Skeletal muscle tissue (tissue), 4 donors: ENCODE results near the gene DCLK1. TPM values are rescaled to one million over a fixed set of nuclear protein-coding genes. Genes with fewer than 3 reads are reported as not detected.

Experiments
- H3K27ac ChIP-seq: one replicate; pipeline ENCODE4 v1.7.0; 2013; ENCODE audit warnings: mild to moderate bottlenecking, low read depth, low read length, inconsistent platforms
- H3K27me3 ChIP-seq, 3 donors: one replicate each; pipeline ENCODE4 v1.7.0; 2013; ENCODE audit warnings: low read length in 3 of 3; ENCODE audit not compliant: control insufficient read depth in 3 of 3, insufficient read depth in 3 of 3
- H3K36me3 ChIP-seq, 3 donors: one replicate each; pipeline ENCODE4 v1.7.0; 2013; ENCODE audit warnings: low read length in 3 of 3; ENCODE audit not compliant: control insufficient read depth in 3 of 3, insufficient read depth in 3 of 3
- H3K4me1 ChIP-seq, 3 donors: one replicate each; pipeline ENCODE4 v1.7.0; 2013; ENCODE audit warnings: low read length in 3 of 3, mild to moderate bottlenecking in 3 of 3; ENCODE audit not compliant: control insufficient read depth in 3 of 3, insufficient read depth in 3 of 3
- H3K4me3 ChIP-seq, 3 donors: one replicate each; pipeline ENCODE4 v1.7.0; 2013; ENCODE audit warnings: low read length in 3 of 3
- H3K9ac ChIP-seq, 3 donors: one replicate each; pipeline ENCODE4 v1.7.0; 2013; ENCODE audit warnings: low read length in 3 of 3, mild to moderate bottlenecking in 3 of 3, moderate library complexity in 2 of 3, low read depth in 1 of 3
- H3K9me3 ChIP-seq, 3 donors: one replicate each; pipeline ENCODE4 v1.7.0; 2013; ENCODE audit warnings: low read length in 3 of 3; ENCODE audit not compliant: control insufficient read depth in 3 of 3
- total RNA-seq: library from RNA; depleted of rRNA; stranded (reverse); fragments of >200 nt; gene quantifications from one replicate; pipeline ENCODE4 v1.2.3, GENCODE V29; 2014
- donor health status: Osteomylitis.

The DCLK1 gene
- total RNA-seq, 1 donor from 2014 or later = 92.9 TPM

DNA sequence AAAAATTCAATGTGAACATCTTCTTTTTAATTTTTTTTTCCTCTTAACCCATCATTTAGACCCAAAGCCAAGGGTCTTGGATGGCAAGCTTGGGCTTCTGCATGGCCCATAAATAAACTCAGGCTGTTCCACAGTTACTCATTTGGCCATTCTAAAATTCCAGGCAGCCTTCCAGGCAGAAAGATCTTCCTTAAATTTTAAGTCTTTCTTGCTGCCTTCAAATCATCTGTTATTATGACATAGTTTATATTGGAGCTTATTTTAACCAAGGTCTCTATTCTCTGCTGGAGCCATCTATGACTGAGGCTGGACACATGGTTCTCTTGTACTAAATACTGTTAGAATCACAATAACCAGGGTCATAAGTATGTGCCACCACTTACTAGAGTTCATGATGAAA is 337.4 kb downstream of the DCLK1 start:
- no peak overlapping the region for H3K27ac ChIP-seq

DNA sequence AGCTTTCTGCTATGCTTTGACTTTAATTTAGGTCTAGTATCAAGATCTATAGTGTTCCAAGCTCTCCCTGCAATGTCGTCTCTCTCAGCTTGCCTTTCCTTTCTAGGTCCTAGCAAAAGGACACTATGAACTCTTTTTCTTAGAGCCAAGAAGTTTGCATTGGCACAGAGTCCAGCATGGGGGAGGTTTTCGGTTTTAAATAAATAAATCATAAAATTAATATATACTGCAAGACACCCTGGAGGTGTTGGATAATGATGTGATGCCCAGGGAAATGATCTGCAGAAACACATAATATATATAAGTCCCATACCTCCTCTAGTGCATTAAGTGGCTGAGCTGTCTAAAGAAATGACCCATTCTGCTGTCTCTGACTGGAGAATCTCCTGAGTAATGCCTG is 338.3 kb downstream of the DCLK1 start:
- no peaks in the 10 kb centered on the region for H3K27me3 ChIP-seq
- no peaks in the 10 kb centered on the region for H3K4me1 ChIP-seq
- H3K36me3 ChIP-seq = no peaks in the 10 kb centered on the region
- H3K4me3 ChIP-seq = no peak overlapping the region
- no peaks in the 10 kb centered on the region for H3K9me3 ChIP-seq
- H3K27ac ChIP-seq = no peak overlapping the region
- no peak overlapping the region for H3K9ac ChIP-seq

More for the DNA sequence above, 337.4 kb downstream of the DCLK1 start:
- H3K9me3 ChIP-seq = no peaks in the 10 kb centered on the region
- no peaks in the 10 kb centered on the region for H3K27me3 ChIP-seq
- no peak overlapping the region for H3K4me3 ChIP-seq
- H3K9ac ChIP-seq = no peak overlapping the region
- no peaks in the 10 kb centered on the region for H3K4me1 ChIP-seq
- H3K36me3 ChIP-seq = no peaks in the 10 kb centered on the region

GRCh38 chr13:35792021-35792420 is 339.2 kb downstream of the DCLK1 start:
- no peaks in the 10 kb centered on the region for H3K27me3 ChIP-seq
- no peak overlapping the region for H3K4me3 ChIP-seq
- H3K27ac ChIP-seq = no peak overlapping the region
- no peaks in the 10 kb centered on the region for H3K36me3 ChIP-seq
- H3K9me3 ChIP-seq = no peaks in the 10 kb centered on the region
- H3K4me1 ChIP-seq = no peaks in the 10 kb centered on the region
- H3K9ac ChIP-seq = no peak overlapping the region

GRCh38 chr13:35791184-35791851 is 339.9 kb downstream of the DCLK1 start:
- Histone ChIP-seq H3K27ac (no peak overlapping the region), H3K9me3 (no peaks in the 10 kb centered on the region), H3K9ac (no peak overlapping the region), H3K36me3 (no peaks in the 10 kb centered on the region), H3K4me1 (no peaks in the 10 kb centered on the region), H3K27me3 (no peaks in the 10 kb centered on the region), H3K4me3 (no peak overlapping the region)

GRCh38 chr13:35789335-35790165 is 341.6 kb downstream of the DCLK1 start:
- H3K36me3 ChIP-seq = no peaks in the 10 kb centered on the region
- H3K4me1 ChIP-seq = no peaks in the 10 kb centered on the region
- no peaks in the 10 kb centered on the region for H3K9me3 ChIP-seq
- H3K9ac ChIP-seq = no peak overlapping the region
- H3K27ac ChIP-seq = no peak overlapping the region
- no peak overlapping the region for H3K4me3 ChIP-seq
- no peaks in the 10 kb centered on the region for H3K27me3 ChIP-seq

- Histone ChIP-seq H3K4me1 (no peaks in the 10 kb centered on the region), H3K36me3 (no peaks in the 10 kb centered on the region), H3K9ac (no peak overlapping the region), H3K27ac (no peak overlapping the region), H3K27me3 (no peaks in the 10 kb centered on the region), H3K9me3 (no peaks in the 10 kb centered on the region), H3K4me3 (no peak overlapping the region)
Observed at GRCh38 chr13:35787937-35788336, 343.2 kb downstream of the DCLK1 start.

DNA sequence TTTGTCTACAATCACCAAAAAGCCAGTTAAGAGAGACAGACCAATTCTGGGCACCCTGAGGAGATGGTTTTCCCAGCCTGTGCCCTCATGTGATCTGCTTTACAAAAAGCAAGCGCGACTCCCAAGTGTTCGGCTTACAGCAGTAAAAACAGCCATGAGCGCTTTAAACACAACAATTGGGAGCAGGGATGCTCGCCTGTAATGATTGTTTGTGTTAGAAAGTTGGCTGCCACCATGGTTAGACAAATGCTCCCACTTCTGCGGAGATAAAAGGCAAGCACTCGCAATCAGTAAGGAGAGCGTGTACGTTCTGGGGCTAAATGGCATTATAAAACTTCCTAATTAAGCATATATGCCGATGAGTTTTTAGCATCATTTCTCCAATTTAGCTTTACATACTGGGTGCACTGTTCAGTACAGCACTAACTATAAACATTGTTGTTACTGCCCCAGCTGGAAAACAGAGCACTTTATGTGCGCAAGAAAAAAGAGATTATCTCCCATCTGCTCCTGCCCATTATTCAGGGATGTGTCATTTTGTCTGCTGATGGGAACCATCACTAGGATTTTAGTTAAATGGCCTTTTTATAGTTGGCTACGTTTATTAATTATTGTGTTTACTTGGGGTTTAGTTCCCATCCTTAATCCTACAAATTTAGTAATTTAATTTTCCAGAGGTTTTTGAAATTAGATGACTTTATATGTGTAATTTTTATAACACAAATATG is 345.4 kb downstream of the DCLK1 start:
- Histone ChIP-seq H3K9me3 (no peaks in the 10 kb centered on the region), H3K9ac (no peak overlapping the region), H3K27ac (no peak overlapping the region), H3K4me1 (no peaks in the 10 kb centered on the region), H3K27me3 (no peaks in the 10 kb centered on the region), H3K4me3 (no peak overlapping the region), H3K36me3 (no peaks in the 10 kb centered on the region)

GRCh38 chr13:35784286-35784951 is 346.8 kb downstream of the DCLK1 start:
- H3K9me3 ChIP-seq = no peaks in the 10 kb centered on the region
- H3K27me3 ChIP-seq = no peaks in the 10 kb centered on the region

DNA sequence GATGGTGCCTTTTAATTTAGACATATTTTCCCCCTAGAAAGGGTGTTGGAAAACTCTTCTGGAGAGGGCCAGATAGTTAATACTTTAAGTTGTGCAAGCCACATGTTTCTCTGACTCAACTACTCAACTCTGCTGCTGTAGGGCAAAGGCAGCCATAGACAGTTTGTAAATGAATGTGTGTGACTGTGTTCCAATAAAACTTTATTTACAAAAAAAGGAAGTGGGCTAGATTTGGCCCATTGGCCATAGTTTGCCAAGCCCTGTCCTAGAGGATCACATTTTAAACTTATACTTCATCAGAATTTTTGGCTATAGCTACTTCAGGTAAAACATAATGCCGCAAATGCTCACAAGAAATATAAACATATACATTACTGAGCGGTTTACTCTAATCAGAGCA is 348.4 kb downstream of the DCLK1 start:
- no peaks in the 10 kb centered on the region for H3K27me3 ChIP-seq
- no peaks in the 10 kb centered on the region for H3K36me3 ChIP-seq
- H3K27ac ChIP-seq = no peak overlapping the region
- no peak overlapping the region for H3K9ac ChIP-seq
- no peaks in the 10 kb centered on the region for H3K9me3 ChIP-seq
- no peak overlapping the region for H3K4me3 ChIP-seq
- no peaks in the 10 kb centered on the region for H3K4me1 ChIP-seq

More at GRCh38 chr13:35784286-35784951, 346.8 kb downstream of the DCLK1 start:
- Histone ChIP-seq H3K4me1 (no peaks in the 10 kb centered on the region), H3K36me3 (no peaks in the 10 kb centered on the region), H3K4me3 (no peak overlapping the region), H3K9ac (no peak overlapping the region), H3K27ac (no peak overlapping the region)
